ENCODE results near the gene GPR3.

GPR3 gene

DNA sequence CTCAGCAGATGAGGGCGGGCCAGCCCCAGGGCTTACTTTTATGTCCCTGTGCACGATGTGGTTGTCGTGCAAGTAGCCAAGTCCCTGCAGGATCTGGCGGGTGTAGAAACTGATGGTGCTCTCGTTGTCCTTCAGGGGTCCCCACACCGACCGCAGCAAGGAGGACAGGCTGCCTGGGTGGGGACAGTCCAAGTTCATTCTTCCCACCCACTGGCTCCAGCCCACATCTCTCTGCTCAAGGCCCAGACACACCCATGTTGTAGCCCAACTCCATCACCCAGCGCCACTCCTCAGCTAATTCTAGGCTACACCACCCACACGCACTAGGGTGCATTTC, 32.6 kb upstream of the GPR3 start:
- no peak for DNase-seq

DNA sequence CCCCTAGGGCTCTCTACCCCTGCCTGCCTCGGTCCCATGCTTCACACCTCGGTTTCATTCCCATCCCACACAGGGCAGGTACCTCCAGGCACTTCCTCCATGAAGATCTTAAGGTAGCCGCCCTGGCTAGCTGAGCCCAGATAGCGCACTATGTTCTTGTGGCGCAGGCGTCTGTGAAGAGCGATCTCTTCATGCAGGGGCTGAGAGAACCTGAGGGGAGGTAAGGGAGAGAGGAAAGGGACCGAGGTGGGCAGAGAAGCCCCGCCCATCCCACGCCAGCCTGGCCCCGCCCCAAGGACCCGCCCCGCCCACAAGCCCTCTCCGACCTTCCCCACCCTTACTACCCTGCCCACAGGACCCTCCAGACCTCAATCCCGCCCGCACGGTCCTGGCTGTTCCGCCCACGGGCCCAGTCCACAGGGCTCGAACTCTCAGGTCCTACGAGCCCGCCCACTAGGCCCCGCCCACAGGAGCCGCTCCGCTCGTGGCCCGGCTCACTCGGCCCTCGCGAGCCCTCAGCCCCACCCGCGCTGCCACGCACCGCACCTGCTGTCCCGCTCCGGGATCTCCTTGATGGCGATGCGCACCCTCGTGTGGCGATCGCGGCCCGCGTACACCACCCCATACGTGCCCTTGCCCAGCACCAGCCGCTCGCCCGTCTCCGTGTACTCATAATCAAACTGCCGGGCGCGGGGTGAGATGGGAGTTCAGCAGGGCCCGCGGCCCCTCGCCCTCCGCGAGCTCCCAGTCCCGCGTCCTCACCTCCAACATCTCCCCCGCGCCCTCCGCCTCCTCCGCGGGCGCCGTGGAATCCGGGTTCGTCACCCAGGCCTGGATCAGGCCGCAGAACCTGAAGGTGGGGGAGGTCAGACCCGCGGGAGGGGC, 32.0 kb upstream of the GPR3 start:
- DNase-seq: no peak

DNA sequence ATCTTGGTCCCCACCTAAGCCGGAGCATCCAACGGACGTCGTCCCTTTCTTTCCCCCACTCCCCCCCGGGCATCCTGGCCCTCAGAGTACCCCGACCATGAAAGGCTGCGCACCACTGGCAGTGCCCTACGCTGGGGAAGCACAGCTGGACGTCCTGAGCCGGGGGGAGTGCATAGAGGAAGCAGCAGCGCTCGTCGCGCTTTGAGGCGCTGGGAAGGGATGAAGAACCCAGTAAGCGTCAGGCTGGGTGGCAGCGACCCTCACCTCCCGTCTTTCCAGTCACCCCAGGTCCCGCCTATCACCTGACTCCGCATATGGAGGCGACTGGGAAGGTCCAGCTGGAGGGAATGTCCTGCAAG, 31.4 kb upstream of the GPR3 start:
- DNase-seq: no peak

- DNase-seq: no peak
Observed at GRCh38 chr1:27361553-27361952, 30.9 kb upstream of the GPR3 start.

DNA sequence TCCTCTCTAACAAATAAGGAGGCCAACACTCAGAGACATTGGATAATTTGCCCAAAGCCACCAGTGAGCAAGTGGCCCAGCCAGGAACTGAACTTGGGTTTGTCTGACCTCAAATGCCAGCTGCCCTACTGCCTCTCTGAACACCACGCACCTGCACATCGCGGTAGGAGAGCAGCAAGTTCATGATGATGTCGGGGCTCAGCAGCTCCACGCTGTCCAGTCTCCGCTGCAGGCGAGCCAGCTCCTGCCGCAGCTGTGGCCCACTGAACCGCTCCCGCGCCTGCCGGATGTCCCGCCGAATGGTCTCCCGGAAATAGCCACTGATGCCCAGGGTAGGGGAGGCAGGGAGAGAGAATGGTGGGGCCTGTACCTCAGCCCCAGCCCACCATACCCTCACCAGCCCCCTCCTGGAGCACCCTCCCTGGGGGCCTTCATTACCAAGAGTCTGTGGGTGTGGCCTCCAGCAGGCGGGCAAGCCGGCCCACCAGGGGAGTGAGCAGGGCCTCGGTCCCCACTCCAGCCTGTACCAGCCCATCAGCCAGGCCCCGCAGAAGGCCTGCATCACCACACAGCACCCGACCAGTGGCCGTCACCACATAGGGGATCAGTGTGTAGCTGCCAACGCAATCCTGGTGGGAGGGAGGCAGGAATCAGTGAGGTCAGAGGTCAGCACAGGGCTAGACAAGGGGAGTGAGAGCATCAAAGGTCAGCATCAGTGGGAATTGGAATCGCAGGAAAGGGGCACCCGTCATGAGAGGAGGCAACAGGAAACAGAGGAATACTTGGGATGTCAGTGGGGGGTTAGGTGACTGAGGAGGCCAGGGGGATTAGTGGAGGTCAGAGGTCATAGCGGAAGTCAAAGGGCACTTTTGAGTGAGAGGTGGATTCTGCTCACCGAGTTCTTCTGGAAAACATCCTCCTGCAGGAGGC, 28.4 kb upstream of the GPR3 start:
- DNase-seq: no peak

GRCh38 chr1:27364696-27365371, 27.6 kb upstream of the GPR3 start:
- DNase-seq: no peak

DNA sequence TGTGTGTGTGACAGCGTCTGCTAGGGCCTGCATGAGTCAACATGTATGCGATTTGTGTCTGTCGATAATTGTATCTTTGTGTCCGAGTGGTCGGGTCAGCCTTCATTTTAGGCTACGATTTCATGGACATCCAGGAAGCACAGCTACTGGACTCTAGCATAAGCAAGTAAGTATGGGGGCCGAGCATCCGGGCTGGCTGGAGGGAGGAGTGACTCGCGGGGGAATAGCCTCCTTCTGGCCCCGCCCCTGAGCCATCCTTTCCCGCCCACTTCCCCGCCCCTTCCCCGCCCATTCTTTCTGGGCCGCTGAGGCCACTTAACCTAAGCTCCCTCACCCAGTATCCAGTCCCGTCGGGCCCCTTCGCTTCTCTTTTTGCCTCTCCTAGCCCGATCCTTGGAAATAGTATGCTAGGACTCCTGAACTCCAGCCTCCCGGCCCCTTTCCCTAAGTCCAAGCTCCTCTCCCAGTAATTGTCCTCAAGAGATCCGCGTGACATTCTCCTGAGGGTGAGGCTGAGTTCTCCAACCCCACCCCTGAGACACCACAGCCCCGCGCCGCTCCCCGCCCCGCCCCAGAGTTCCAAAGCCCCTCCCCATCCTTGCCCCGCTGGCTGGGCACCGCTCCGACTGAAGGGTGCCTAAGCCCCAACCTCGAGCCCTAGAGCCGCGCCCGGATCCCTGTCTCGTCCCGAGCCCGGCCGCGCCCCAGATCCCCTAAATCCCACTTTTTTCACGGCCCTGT, 26.9 kb upstream of the GPR3 start:
- peak; percentile 94 for DNase-seq

DNA sequence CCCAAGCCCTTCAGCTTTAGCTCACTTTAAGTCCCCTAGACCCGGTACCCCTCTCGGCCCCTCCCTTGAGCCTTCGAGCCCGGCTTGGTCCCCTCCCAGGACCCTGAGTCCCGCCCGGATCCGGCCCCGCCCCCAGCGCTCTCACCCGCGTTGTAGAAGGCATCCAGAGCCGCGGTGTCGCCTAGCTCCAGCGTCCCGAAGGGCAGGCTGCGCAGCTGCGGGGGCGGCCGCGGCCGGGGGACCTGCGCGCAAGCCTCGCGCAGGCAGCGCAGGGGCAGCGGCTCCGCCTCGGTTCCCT, 26.4 kb upstream of the GPR3 start:
- DNase-seq: peak; percentile 90

DNA sequence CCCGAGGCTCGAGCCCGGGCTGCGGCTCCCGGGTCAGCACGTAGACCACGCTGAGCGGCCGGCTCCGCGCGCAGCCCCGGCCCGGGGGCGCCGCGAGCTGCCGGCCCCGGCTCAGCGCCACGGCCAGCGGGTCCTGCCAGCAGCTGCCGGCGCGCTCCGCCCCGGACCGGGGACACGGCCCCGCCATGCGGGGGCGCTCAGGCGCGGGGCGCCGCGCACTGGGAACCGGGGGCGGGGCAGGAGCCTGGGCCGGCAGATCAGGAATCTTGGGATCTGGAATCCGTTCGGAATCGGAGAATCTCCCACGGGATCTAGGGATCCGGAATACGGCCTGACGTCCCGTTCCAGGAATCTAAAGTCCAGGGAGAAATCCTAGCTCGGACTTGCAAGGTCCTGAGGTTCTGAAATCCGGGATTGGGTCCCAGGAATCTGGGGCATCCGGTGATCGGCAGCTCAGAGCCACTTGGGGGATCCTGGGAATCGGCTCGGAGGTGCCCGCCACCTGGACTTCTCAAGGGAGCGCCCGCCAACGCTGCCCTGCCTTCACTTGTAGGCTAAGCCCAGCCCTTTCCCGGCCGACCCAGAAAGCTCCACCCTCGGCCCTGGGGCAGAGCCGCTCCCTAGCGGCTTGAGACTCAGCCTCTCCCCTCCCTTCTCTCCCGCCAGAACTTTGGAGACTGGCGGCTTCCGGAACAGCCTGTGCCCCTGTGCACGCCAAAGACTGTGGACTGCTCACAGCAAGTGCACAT, 25.8 kb upstream of the GPR3 start, which contains the start of gene MAP3K6:
MAP3K6 (minus strand) TSS at position 551 of the 749 bp plus-strand sequence; CDS start at position 187, 364 bp downstream.
- DNase-seq: peak; percentile 90

GRCh38 chr1:27367160-27367650, 25.2 kb upstream of the GPR3 start:
- DNase-seq: no peak

DNA sequence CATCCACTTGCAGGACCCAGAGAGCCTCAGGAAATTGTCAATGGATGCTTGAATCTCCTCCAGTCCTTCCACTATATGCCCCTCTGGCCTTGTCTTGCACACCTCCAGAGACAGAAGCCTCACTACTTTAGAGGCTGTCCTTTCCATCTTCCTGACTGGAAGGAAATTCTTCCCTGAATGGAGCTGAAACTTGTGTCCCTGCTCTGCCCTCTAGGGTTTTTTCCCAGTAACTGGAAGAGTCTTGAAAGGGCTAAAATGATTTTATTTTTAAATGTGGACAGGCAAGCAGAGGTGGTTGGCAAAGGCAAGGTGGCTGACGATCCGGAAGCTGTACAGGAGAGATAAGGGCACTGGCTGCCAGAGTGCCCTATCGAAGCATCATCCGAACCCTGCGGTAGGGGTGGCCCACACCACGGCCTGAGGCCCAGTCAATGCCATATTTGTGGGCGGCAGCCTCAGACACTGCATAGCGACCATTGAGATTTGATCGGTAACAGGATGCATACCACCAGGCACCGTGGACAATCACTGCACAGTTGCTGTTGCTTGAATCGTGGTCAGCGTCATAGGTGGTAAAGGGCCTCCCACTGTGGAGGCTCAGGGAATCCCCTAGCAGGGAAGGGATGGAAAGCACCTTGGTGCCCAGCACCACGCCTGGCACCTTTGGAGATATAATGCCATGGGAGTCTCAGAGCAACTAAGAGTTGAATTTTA, 23.4 kb upstream of the GPR3 start:
- peak; percentile 45 for DNase-seq

DNA sequence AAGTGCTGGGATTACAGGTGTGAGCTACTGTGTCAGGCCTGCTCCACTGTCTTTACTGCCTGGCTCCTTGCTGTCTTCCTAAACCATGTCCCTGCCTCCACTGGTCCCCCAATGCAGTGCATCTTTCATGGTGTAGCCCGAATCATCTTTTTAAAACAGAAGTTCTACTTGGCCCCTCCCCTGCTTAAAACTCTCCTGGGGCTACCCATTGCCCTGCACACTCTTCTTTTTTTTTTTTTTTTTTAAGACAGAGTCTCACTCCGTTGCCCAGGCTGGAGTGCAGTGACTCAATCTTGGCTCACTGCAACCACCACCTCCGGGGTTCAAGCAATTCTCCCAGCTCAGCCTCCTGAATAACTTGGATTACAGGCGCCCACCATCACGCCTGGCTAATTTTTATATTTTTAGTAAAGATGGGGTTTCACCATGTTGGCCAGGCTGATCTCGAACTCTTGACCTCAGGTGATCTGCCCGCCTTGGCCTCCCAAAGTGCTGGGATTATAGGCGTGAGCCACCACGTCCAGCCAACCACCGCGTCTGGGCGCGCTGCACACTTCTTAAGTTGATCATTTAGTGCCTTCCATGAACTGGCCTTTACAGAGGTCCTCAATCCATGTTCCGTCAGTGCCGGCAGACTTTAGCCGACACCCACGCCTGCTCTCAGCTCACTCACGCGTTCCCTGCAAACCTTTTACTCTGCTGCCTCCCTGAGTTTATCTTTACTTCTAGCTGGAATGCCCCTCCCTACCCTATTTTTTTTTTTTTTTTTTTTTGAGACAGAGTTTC, 20.2 kb upstream of the GPR3 start:
- no peak for DNase-seq

DNA sequence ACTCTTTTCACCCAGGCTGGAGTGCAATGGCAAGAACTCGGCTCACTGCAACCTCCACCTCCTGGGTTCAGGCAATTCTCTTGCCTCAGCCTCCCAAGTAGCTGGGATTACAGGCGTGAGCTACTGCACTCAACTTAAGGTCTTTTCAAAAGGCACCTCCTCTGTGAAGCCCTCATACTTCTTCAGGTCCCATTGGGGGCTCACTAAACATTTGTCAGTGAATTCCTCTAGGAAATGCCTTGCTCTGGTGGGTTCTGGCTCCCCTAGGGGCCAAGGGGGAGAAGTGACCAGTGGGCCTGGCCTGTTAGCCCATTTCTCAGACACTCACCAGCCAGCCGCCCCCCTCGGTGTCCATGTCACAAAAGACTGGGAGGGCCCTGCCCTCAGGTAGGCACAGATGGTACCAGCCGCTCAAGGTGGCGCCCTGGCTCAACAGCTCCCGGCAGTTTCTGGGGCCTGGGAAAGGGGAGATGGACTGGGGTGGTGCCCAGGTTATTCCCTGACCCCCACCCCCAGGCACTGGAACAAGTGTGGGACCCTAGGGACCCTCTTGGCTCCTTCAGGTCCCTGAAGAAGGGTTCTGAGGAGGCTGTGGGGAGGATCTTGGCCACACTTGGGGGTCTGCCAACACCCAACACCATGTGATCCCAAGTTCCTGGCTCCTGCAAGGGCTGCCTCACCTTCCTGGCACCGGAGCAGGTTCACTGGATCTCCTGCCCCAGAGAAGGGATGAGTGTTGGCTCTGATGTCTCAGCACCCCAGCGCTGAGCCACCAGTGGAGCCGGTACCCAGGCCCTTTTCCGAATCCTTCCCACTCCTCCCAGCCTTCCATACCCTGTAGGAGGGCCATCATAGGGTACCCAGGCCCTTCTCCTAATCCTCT, 19.4 kb upstream of the GPR3 start:
- DNase-seq: peak; percentile 27

GRCh38 chr1:27374362-27375086, 17.9 kb upstream of the GPR3 start, which contains the start of gene FCN3:
FCN3 (minus strand) TSS chr1:27374824; CDS start chr1:27374818, 6 bp downstream.
- DNase-seq: no peak

- no peak for DNase-seq
Observed at GRCh38 chr1:27377760-27378495, 14.5 kb upstream of the GPR3 start.

- DNase-seq: no peak
Observed at GRCh38 chr1:27379564-27380122, 12.8 kb upstream of the GPR3 start.

DNA sequence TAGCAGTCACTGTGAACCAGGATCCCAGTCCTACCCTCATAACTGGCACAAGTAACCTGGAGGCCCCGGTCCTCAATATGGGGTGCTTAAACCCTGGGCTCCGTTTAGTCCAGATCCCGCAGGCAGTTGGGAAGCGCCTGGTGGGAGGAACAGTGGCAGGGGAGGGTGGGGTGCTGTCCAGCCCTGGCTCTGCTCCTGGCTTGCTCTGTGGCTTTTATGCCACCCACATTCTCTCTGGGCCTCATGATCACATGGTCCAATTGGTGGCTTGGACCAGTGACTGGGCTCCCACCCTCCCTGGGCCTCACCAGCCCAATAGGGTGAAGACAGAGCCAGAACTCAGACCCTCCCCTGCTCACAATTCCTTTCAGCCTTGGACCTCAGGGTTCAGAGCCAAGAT, 12.2 kb upstream of the GPR3 start:
- no peak for DNase-seq
